NCI-H1092 (cell line): ENCODE measurements around the gene PRR16.

Experiments used
- DNase-seq: peaks from one replicate; lab custom pipeline; 2025; lab: John Stamatoyannopoulos, UW

PRR16 gene

DNA sequence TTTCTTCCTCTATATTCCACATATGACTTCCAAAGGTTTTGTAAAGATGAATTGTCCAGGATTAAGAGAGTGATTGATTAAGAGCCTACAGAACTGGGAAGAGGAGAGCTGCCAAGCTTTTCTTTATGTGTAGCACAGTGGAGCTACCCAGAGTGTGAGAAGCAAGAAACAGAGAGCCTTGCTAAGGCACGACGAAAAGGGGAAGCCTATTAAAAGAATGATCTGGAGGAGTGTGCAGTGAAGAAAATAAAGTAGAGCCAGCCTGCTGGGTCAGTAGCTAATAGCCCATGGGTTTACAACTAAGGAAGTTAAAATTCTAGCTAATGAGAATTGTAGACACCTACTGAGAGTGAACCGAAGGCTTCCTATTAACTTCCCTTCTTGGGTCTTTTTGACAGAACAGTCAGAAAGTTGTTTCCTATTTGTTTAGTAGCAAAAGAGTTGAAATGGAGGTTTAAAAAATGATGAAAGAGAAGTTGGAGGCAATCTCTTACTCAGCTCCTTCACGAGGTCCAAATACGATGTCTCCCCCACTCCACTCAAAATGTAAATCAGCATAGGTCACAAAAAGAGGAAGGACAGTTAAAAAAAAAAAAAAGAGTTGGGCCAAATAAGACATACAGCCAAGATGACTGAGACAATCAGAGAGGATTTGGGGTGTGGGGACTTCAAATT lies 957 bp upstream of the PRR16 start:
- no peak for DNase-seq

DNA sequence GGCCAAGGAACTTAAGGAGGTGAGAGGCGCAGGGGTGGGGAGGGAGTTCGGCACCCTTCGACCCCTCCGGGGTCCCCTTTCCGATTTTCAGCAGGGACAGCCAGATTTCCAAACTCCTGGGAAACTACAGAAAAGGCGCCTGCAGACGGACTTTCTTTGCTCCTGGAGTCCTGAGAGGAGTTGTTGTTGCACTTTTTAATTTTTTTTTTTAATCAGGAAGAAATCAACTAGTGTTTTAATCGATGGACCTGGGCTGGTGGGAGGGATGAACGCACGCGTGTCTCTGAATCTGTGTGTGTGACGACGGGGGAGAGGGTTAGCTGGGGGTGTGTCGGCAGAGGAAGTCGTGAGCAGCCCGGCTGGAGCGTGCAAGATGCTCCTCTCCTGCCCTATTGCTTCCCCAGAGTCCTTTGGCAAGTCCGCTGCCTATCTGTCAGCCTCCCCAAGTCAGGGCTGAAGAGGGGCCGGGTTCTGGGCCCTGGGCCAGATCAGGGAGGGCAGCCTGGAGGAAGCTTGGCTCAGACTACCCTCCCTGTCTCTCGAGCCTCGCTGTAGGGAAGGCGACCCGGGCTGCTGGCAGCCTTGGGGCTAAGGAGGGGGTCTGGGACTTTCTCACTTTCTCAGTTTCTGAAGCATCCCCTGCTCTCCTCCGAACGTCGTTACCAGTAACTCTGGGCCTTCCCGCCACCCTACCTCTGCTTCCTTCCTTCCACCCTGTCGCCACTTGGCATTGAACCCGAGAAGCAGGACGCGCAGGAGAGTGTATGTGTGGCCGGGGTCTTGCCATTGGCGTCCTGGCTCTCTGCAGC lies 731 bp downstream of the PRR16 start:
- no peak for DNase-seq

DNA sequence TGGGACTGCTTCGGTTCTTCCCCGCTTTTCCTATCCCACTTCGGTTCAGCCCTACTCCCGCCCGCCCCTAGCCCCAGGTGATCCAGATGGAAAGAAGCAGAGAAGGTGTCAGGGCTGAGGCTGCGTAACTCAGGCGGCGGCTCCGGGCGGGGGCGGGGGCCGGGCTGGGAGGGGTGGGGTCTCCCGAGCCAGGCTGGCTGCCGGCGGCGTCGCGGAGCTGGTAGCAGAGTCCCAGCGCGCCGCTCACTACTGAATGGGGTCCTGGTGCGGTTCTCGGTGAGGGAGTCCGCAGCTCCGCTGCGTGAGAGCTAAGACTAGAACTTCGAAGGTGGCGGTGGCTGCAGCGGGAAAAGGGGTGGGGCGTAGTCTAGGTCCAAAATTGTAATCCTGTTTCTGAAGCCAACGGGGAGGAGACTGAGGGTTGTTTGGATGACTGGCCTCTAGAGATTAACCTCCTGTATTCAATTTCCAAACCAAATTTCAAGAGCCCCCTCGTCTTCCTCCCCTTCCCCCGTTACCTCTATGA lies 1.4 kb downstream of the PRR16 start:
- DNase-seq: no peak

DNA sequence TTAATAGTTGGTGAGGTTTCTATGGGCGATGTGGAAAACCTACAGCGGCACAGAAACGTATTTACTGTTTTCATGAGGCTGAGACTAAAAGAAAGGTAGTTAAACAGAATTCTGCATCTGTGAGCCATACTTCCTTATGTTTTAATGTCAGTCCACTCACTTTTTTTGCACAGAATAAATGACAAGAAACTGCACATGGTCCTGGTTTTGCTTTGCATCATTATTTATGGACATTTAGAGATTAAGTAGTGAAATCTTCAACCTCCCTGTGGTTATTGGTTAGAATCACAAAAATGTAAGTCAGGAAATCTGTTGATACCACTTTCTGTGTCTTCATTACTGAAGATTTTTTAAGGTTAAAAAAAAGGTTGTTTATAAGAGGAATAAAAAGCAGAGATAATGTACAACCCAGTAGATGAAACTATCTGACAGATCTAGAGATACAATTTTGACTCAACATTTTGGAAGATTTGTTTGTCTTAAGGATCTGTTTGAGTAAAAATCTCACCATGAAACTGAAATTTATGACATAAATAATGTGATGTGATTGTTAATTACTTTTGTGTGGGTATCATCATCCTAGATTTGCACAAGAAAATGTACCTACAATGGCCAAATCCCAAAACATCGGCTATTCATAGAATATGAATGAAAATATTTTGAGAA lies 2.4 kb downstream of the PRR16 start:
- no peak for DNase-seq

DNA sequence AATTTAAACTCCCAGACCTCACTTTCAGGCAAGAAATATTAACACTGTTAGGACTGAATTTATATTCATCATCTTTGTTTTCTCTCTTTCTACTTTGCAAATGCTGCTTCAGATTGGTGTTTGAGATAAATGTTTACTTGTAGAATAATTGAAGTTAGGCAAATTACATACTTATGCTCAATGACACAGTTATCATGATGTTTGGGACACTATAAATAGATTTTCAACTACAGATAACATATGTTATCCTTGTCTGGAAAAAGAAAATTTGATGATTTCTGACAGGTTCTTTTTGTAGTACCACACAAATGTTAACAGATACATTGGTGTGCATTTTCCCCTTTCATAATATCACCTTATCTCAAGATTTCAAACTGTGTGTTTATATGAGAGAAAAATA lies 7.9 kb downstream of the PRR16 start:
- no peak for DNase-seq

DNA sequence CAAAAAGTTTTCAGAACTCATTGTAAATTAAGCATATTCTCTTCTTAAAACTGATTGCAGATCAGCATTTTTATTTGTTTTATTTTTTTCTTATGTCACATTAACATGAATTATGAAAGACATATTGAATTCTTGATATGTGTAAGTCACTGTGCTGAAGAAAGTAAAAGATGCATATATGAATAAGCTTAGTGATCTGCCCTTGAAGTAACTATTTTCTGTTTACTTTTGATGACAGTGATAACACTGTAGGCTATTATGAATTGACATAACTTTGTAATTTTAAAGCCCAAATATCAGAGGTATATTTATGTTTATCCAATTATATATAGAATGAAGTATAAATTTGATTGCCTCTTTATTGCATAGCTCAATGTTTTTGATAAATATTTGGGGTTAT lies 8.8 kb downstream of the PRR16 start:
- no peak for DNase-seq

DNA sequence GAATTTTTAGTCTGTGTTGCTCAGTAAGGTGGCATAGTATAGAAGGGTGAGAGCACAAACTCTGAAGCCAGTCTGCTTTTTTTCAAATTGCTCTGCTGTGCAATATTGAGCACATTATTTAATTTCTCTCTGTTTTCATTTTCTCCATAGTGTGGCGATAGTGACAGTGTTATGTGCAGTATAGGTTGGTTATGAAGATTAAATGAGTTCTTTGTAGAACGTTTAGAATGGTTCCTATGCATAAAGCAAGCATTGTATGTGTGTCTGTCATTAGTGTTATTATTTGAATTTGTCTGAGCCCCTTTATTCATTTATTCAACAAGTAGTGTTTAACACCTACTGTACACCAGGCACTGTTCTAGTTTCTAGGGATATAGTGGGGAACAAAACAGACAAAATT lies 9.2 kb downstream of the PRR16 start:
- no peak for DNase-seq

DNA sequence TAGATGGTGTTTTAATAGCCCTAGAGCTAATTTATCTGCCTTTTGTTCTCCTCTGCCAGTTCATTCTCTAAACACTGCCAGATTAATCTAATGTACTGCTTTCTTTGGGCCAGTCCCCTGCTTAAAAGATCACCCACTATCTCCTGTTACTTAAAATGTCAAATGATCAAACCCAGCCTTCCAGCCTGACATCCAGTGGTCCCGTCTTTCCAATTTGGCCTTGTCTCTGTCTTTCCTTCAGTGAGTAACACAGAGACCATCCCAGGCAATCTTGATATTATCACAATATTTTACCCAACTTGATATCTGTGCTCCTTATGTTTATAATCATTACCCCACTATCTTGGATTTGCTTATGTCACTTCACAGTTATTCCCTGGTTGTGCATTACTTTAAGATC lies 12.0 kb downstream of the PRR16 start:
- no peak for DNase-seq

DNA sequence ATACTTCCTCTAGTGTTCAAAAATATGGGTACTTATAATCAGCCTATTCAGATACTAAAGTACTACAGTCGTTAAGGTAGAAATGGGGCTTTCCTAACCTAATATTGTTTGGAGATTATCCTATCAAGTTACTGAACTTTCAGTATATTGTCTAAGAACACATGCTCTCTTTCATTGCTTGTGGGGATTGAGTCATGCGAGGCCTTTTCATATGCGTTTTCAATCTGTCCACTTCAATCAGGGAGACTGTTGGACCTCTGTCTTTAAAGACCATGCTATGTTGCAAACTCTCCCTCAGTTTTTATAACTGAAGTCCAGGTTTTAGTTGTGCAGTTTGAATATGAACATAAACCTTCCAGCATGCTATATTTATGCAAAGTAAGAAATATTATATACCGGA lies 15.0 kb downstream of the PRR16 start:
- DNase-seq: no peak

DNA sequence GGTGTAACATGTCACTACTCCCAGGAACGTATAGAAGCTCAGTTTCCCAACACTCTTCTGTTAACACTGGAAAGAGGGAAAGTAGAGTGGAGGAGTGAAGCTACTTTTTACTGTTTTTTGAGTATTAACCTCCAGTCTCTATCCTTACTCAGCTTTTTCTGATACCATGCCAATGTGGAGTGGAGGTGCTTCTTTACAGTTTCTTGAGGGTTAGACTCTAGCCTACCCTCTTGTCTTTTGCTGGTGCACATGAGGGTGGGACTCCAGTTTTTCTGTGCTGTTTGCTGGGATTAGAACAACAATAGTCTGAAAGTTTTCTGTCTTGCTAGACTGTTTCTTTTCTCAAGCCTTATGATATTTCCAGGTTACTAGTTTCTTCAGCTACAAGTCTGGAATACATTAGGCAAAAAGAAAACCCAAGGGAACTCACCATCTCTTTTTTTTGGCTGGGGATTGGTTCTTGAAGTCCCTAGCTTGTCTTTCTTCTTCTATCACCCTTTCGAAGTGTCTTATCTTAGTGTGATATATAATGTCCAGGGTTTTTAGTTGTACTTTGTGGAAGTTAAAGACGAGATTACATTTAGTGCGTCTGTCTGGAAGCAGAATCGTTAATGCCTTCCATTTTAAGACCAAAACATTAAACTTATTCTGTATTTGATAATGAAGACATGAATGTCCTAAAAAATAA lies 35.9 kb downstream of the PRR16 start:
- DNase-seq: no peak

DNA sequence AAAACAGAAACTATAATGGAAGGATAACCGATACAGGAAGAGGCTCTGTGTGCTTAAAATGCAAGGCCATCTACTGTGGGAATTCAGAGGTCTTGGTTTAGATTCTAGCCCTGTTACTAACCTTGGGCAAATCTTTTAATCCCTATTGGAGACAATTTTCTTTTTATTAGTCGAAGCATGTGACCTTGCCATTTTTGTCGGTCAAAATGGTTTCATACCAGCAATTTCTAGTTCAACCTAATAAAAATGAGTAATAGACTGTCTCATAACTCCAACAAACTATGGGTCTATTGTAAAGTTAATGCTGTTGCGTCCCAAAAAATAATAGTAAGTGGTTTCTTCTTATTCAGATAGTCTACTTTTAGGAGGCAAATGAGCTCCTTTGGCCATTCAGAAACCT lies 38.4 kb downstream of the PRR16 start:
- DNase-seq: no peak

DNA sequence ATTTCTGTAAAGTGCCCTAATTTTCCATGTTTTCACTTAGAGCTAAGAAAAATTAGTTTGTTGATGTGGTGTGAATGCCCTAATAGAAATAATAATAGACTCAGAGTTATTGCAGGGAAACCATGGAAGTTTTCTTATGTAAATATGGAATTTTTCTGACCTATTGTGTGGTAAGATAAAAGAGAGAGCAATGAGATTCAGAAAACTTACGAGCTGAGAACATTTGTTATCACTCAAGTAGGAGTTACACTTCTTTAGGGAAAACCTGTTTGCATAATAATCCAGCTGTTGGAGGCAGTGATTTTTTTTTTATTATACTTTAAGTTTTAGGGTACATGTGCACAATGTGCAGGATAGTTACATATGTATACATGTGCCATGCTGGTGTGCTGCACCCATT lies 39.2 kb downstream of the PRR16 start:
- DNase-seq: no peak

DNA sequence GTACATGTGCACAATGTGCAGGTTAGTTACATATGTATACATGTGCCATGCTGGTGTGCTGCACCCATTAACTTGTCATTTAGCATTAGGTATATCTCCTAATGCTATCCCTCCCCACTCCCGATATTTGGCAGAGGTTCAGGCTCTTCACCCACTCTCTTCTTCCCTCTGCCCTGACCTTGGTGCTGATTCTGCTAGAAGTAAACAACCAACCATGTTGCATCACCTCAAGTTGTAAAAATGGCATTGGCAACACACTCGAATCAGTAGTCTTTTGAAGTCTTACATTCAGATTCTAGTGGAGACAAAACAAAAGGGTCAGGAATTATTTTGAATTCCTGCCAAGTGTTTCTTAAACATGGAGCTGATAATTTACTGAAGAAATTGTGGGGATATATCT lies 40.0 kb downstream of the PRR16 start:
- DNase-seq: no peak

DNA sequence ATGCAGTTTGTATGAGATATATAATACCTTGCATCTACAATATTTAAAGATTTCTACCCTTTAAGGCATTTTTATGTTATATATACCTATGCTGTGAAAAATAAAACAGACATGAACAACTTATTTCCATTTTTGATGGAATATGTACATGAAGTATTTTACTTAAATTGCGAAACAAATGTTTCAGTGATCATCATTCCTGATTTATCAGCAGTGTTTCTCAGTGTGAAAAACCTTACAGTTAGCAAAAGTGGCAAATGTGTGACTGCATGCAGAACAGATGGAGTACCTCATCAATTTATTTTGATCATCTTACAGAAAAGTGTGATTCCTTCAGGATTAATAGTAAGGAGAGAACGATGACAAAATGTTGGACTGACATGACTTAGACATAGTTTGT lies 43.1 kb downstream of the PRR16 start:
- no peak for DNase-seq

DNA sequence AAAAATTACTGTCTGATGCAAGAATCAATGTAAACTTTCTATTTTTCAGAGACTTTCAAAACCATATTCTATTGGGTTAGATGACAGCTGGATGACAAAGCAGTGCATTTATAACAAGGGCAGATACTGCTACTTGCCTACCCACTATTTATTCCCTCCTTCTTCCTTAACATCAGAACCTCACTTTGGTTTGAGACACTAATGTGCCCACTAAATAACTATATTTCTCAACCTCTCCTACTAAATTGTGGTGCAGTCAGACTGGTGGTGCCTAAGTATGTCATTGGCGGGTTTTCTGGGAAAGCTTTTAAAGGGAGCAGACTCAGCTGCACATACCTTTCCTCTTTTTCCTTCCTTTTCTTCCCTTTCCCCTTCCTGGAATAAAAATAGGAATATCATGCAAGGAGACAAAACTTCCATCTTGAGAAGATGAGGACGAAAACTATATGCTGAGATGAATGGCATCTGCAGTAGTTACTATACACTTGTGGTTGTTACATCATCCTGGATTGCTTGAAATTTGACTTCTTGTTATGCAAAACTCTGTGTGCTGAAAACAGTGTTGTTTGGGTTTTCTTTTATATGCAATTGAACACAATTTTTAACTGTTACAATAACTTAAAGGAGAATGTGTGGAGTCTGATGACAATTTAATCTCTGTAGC lies 43.8 kb downstream of the PRR16 start:
- no peak for DNase-seq

DNA sequence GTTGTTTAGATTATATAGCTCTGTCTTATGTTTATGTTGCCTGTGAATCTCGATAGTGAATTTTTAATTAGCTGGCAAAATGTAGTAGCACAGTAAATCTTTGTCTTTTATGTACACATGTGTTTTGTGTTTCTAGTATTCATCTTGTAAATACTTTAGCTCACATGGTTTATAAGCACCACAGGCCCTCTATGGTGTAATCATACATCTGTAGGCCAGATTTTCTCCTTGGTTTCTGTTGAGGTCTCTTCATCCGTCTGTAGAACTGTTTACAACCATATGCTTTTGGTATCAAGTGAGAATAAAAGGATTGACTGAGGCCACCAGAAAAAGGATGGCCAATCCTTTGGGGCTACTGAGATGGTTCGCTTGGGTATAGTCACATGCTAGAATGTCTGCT lies 45.0 kb downstream of the PRR16 start:
- no peak for DNase-seq

DNA sequence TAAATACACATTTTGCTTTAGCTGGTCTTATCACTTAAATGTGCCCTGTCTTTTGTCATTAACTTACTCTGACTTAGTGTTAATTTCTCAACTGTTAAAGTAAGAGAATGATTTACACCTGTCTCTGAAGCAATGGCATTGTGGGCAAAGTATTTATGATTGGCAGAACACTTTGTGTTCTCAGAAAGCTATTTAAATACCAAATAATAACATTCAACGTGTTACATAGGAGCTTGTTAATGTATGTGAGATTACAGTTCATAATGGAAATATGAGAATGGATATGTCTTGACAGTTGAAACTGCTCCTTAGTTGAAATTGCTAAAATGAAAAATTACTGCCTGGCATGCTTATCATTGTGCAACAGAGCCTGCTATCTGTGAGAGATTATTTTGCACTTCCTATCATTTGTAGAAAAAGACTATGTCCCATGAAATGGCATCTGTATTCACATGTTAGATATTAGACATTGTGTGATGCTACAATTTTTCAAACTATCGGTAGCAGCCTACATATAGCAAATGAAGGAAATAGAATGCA lies 46.1 kb downstream of the PRR16 start:
- no peak for DNase-seq

DNA sequence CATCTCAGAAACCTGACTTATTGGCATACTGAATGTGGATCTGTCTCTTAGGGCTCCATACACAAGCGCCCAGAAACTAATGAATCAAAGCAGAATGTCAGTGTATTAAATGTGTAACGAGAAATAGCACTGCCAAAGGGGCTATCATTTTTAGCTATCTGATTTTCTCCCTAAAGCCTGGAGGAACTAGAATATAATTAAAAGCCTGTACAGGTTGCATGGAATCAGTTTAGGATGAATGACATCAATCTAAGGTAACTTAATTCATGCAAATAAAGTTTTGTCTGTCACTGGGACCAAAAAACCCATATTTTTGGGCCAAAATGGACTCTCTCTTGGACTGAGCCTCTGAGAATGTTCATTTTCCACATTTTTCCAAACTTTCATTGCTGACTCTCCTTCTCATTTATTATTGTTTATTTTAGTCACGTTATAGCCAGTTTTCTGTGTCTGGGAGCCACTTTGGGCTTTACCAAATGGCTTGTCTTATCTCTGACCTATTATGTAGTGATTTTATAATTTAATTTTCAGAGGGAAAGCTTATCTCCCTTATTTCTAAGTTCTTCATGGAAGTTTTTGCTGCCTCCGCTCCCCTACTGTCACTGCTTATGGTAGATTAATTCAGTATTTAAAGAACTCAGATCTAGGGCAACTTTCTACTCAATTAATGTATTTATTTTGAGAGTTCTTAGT lies 47.0 kb downstream of the PRR16 start:
- DNase-seq: no peak

DNA sequence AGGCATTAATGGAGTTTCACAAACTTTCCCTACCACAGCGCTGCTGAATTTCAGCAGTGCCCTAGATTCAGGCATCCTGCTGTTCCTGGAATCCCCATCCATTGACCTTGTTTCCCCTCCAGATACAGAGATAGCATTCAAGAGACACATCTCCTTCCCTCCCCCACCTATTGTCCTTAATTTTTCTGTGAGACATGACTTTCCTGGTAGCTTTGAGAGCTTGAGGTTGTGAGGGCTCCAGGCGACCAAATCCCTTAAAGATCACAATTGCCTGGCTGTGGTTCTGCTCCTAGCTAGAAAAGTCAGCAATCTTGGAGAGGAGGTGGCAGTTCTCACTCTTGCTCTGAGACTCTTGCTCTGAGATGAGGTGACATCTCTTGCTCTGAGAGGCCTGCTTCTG lies 48.0 kb downstream of the PRR16 start:
- DNase-seq: no peak

DNA sequence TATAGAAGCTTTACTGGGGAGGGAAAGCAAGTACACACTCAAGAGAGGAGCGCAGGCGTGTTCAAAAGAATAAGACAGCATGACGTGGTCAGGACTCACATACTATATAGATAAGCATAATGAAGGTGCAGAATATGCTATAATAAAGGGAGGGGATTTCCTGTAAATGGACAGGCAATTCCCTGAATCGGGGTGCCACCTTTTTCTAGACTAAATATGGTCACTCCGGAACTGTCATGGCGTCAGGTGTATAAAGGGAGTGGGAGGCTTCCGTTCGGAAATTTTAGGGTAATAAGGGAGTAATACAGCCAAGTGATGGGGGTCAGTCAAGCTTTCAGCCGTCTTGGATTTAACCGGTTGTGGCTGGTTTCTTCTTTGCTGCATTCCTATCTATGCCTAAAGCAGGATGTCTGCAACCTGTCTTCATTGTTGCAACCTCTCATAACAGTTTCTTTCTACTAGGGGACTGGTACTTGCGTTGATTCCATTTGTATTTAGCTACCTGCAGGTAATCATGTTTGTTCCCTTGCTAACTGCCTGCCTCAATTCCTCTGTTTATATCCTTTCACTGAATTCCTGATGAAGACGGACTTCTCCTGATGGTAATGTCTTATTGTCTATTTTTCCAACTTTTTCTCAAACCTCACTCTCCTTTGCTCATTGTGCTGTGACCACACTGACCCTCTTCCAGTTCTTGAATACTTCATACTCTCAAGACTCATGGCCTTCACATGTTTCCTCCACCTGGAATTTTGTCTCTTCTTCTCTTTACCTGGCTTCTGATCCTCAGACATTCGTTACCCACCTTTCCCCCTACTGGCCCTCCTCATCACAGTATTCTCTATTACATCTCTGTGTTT lies 48.9 kb downstream of the PRR16 start:
- DNase-seq: no peak
